ENCODE results near the gene MTHFSD.

Gene MTHFSD

DNA sequence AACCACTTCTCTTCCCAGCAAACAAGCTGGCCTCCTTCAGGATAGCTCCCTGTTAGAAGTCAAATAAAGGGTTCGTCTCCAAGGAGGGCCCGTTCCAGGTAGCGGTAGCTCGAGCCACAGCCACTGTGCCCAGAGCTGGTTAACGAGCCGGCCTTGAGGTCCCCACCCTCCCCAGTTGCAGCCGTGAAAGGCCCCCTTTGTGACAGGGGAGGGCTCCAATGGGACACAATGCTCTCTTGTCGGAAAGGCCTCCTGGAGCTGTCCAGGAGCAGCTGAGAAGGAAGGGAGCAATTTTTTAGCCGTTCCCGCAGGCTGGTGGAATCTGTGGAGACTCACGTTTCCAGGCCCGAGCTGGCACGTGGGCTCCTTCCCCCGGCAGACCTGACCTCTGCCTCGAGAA lies 74.6 kb downstream of the MTHFSD start:
- DNase-seq: no peak

All from fibroblast of skin of right biceps (primary cell).